Activated T-helper 1 cell treated with anti-CD3 and anti-CD28 coated beads, Interleukin-2, amount 50 U/mL, for 16 hours (primary cell): ENCODE results near the gene DCAF6.

Experiments used
- DNase-seq, 2 donors: peaks; one replicate each; pipeline ENCODE4 v3.0.0-alpha.2; 2020; ENCODE audit warnings: low read depth in 1 of 2, low spot score in 1 of 2

Gene DCAF6

GRCh38 chr1:168099337-168099801 is 162.9 kb downstream of the DCAF6 start:
- DNase-seq = no peak

GRCh38 chr1:168100315-168101002 is 164.0 kb downstream of the DCAF6 start:
- DNase-seq = no peak

GRCh38 chr1:168101336-168101735 is 164.9 kb downstream of the DCAF6 start:
- no peak for DNase-seq

- DNase-seq = no peak
These were observed 166.0 kb downstream of the DCAF6 start for GRCh38 chr1:168102487-168102886.

GRCh38 chr1:168104535-168104934 is 168.1 kb downstream of the DCAF6 start:
- no peak for DNase-seq

- DNase-seq = no peak
These were observed 169.4 kb downstream of the DCAF6 start for GRCh38 chr1:168105846-168106245.

GRCh38 chr1:168106274-168106673 is 169.8 kb downstream of the DCAF6 start:
- no peak for DNase-seq

GRCh38 chr1:168110896-168111545 is 174.5 kb downstream of the DCAF6 start:
- DNase-seq = no peak

GRCh38 chr1:168112673-168113305 is 176.3 kb downstream of the DCAF6 start:
- no peak for DNase-seq

GRCh38 chr1:168114845-168115244 is 178.4 kb downstream of the DCAF6 start:
- no peak for DNase-seq

- DNase-seq = no peak
These were observed 179.9 kb downstream of the DCAF6 start for GRCh38 chr1:168116327-168116799.

GRCh38 chr1:168119750-168120149 is 183.3 kb downstream of the DCAF6 start:
- DNase-seq = no peak

GRCh38 chr1:168121401-168122011 is 185.0 kb downstream of the DCAF6 start:
- no peak for DNase-seq

- no peak for DNase-seq
These were observed 188.6 kb downstream of the DCAF6 start for GRCh38 chr1:168125051-168125450.
